K562 (cell line): ENCODE results near the gene RALA. TPM values are rescaled to one million over a fixed set of nuclear protein-coding genes. Genes with fewer than 3 reads are reported as not detected.

Source experiments
- ATAC-seq: fragments of 200-7000 bp; cut with Tn5 transposase; 3 replicates; pipeline ENCODE4 v1.9.1; 2020; ENCODE audit warnings: moderate library complexity
- BruUV-seq: library from RNA; stranded (reverse); fragments of 400-500 nt; replicated peaks from 2 replicates; lab custom pipeline; 2021; lab: Mats Ljungman, UMichigan
- CTCF ChIA-PET: fragments of 300-600 bp; formaldehyde crosslinking; extraction: SDS; loops from one replicate; lab custom pipeline; 2021; ENCODE audit warnings: low intra/inter-chr PET ratio; lab: Yijun Ruan, JAX
- POLR2A ChIA-PET: fragments of 300-600, 350-650 bp; sonication (Branson Sonifier 250); formaldehyde crosslinking; extraction: SDS; loops from one replicate; lab custom pipeline; 2021; ENCODE audit warnings: antibody characterized with exemption, inconsistent platforms; lab: Yijun Ruan, JAX
- DNase-seq, 4 experiments: peaks; one replicate each; pipeline versions ENCODE4 v3.0.0 to v3.0.0-alpha.2; 2011 to 2018; ENCODE audit warnings: low spot score in 3 of 4, mixed read lengths in 3 of 4; ENCODE audit errors: extremely low read depth in 1 of 4
- FAIRE-seq: peaks from 2 replicates; lab custom pipeline; 2011; peaks lifted over from hg19 to GRCh38; lab: Jason Lieb, UNC
- H2AFZ ChIP-seq: 2 replicates; pipeline ENCODE4 v1.6.0; 2011; ENCODE audit warnings: low read depth, low read length, control low read depth, inconsistent platforms
- H3K27ac ChIP-seq: fragments of 200-600 bp; 3 replicates; pipeline ENCODE4 v1.8.0; 2011; ENCODE audit warnings: low read depth, mild to moderate bottlenecking, control low read depth, inconsistent platforms, low read length, moderate library complexity, mixed read lengths; ENCODE audit errors: extremely low read depth
- H3K27me3 ChIP-seq, 2 experiments: fragments of 300-600 bp in 1 of 2; 2 replicates in 1 of 2; 3 replicates in 1 of 2; pipeline versions ENCODE4 v1.6.0 to v1.8.0; 2011; ENCODE audit warnings: inconsistent platforms in 2 of 2, low read length in 2 of 2, mild to moderate bottlenecking in 1 of 2, mixed read lengths in 1 of 2, moderate library complexity in 1 of 2; ENCODE audit not compliant: control insufficient read depth in 2 of 2, insufficient read depth in 2 of 2
- H3K36me3 ChIP-seq: fragments of 300-600 bp; 3 replicates; pipeline ENCODE4 v1.8.0; 2011; ENCODE audit warnings: mild to moderate bottlenecking, low read length, inconsistent platforms; ENCODE audit not compliant: control insufficient read depth, insufficient read depth
- H3K4me1 ChIP-seq, 2 experiments: fragments of 200-600 bp in 1 of 2; replicated peaks in 1 of 2; 2 replicates in 1 of 2; 3 replicates in 1 of 2; pipeline versions ENCODE4 v1.5.1 to v1.8.0; 2011; ENCODE audit warnings: inconsistent platforms in 2 of 2, low read length in 2 of 2, mild to moderate bottlenecking in 1 of 2, mixed read lengths in 1 of 2, moderate library complexity in 1 of 2; ENCODE audit not compliant: control insufficient read depth in 2 of 2, insufficient read depth in 2 of 2
- H3K4me2 ChIP-seq: 2 replicates; pipeline ENCODE4 v1.6.1; 2011; ENCODE audit warnings: low read length, control low read depth, inconsistent platforms, mixed read lengths; ENCODE audit not compliant: insufficient read depth
- H3K4me3 ChIP-seq: fragments of 200-600 bp; sonication (generic), shearing (Covaris generic); 2 replicates; pipeline ENCODE4 v1.5.1; 2016; ENCODE audit warnings: control low read depth, inconsistent platforms
- H3K79me2 ChIP-seq: fragments of 200-600 bp; 3 replicates; pipeline ENCODE4 v1.8.0; 2011; ENCODE audit warnings: low read length, inconsistent platforms; ENCODE audit not compliant: control insufficient read depth, insufficient read depth
- H3K9ac ChIP-seq, 2 experiments: 2 replicates each; pipeline versions ENCODE4 v1.6.0 to v1.6.1; 2011; ENCODE audit warnings: low read depth in 2 of 2, low read length in 2 of 2, control low read depth in 1 of 2, inconsistent platforms in 1 of 2, mild to moderate bottlenecking in 1 of 2, mixed read lengths in 1 of 2; ENCODE audit not compliant: insufficient read depth in 1 of 2
- H3K9me1 ChIP-seq: one replicate; pipeline ENCODE4 v1.6.0; 2011; ENCODE audit warnings: inconsistent platforms, mild to moderate bottlenecking, low read length, moderate library complexity; ENCODE audit not compliant: control insufficient read depth, insufficient read depth
- H3K9me3 ChIP-seq: replicated peaks from 2 replicates; pipeline ENCODE4 v1.5.1; 2011; ENCODE audit warnings: low read depth, low read length, inconsistent platforms; ENCODE audit not compliant: control insufficient read depth, insufficient read depth
- H4K20me1 ChIP-seq: replicated peaks from 2 replicates; pipeline ENCODE4 v1.6.1; 2011; ENCODE audit warnings: low read length, inconsistent platforms, mixed read lengths; ENCODE audit not compliant: control insufficient read depth, insufficient read depth
- ARHGAP35 ChIP-seq: fragments of 450-650 bp; IDR thresholded peaks from 2 replicates; pipeline ENCODE4 v1.6.1; 2018; ENCODE audit not compliant: partially characterized antibody
- EP400 ChIP-seq: fragments of 450-650 bp; IDR thresholded peaks from 2 replicates; pipeline ENCODE4 v1.6.1; 2017; ENCODE audit warnings: antibody characterized with exemption, mild to moderate bottlenecking, moderate library complexity
- FOXK1 ChIP-seq: sonication (generic); formaldehyde crosslinking; IDR thresholded peaks from 2 replicates; pipeline ENCODE4 v1.8.0; 2022; ENCODE audit warnings: missing genetic modification reagents, mild to moderate bottlenecking, borderline replicate concordance
- HDAC1 ChIP-seq, 2 experiments: fragments of 450-650 bp; IDR thresholded peaks; 2 replicates each; pipeline ENCODE4 v1.6.1; 2016 to 2017; ENCODE audit warnings: inconsistent platforms in 1 of 2, mild to moderate bottlenecking in 1 of 2, moderate library complexity in 1 of 2
- MAFK ChIP-seq: IDR thresholded peaks from 2 replicates; pipeline ENCODE4 v1.6.1; 2011; ENCODE audit warnings: low read length, improper control_type of control experiment
- MED1 ChIP-seq: sonication (generic); formaldehyde crosslinking; IDR thresholded peaks from 2 replicates; pipeline ENCODE4 v1.8.1; 2023; ENCODE audit warnings: missing genetic modification reagents, borderline replicate concordance
- PRMT5 ChIP-seq: sonication (generic); formaldehyde crosslinking; IDR thresholded peaks from 2 replicates; pipeline ENCODE4 v1.5.0; 2020; ENCODE audit warnings: missing genetic modification reagents
- ZNF143 ChIP-seq: sonication (generic); formaldehyde crosslinking; IDR thresholded peaks from 2 replicates; pipeline ENCODE4 v1.9.0; 2022; ENCODE audit warnings: mild to moderate bottlenecking, missing genetic modification reagents
- ZNF184 ChIP-seq: sonication (generic); formaldehyde crosslinking; IDR thresholded peaks from 2 replicates; pipeline ENCODE4 v1.5.0; 2020; ENCODE audit warnings: missing genetic modification reagents
- ZNF263 ChIP-seq: sonication (generic); formaldehyde crosslinking; IDR thresholded peaks from 2 replicates; pipeline ENCODE4 v1.8.0; 2022; ENCODE audit warnings: mild to moderate bottlenecking, missing genetic modification reagents, borderline replicate concordance
- ZNF316 ChIP-seq: fragments of 450-650 bp; IDR thresholded peaks from 2 replicates; pipeline ENCODE4 v1.6.1; 2016
- WGBS: fragments of 100-300 bp; shearing (Covaris generic); methylation state at CpG from one replicate; pipeline ENCODE4 v1.1.6; 2016; ENCODE audit warnings: low coverage, mixed read lengths; ENCODE audit not compliant: insufficient coverage; ENCODE audit errors: missing lambda C conversion rate; 5-methylcytosine and 5-hydroxymethylcytosine counted together
- in situ Hi-C: fragments of 300-500 bp; cut with MboI; formaldehyde crosslinking; loops from 4 replicates; pipeline ENCODE4 v1.15.0; 2018; ENCODE audit warnings: inconsistent platforms, mixed read lengths
- intact Hi-C: fragments of 100-400 bp; cut with micrococcal nuclease; formaldehyde crosslinking; loops from 2 replicates; pipeline ENCODE4 v1.14.2; 2022
- polyA plus RNA-seq, 8 experiments: library from polyadenylated mRNA; depleted of rRNA in 4 of 8; stranded (reverse) in 5 of 8; unstranded in 3 of 8; fragments of >200 nt; fragmentation: Nextera tagmentation in 2 of 8; fragmentation: Illumina TruSeq in 1 of 8; extraction: Ambion mirVana in 2 of 8; extraction: Trizol in 1 of 8; gene quantifications; 2 replicates each; pipeline versions ENCODE4 v1.2.1 to v1.2.3, GENCODE V29; 2011 to 2014; ENCODE audit warnings: inconsistent platforms in 1 of 8, missing spikeins in 1 of 8
- total RNA-seq, 7 experiments: library from RNA; depleted of rRNA in 6 of 7; stranded (reverse); fragments of >200 nt in 6 of 7; fragmentation: Illumina TruSeq in 2 of 7; extraction: Trizol in 2 of 7; gene quantifications; 2 replicates each; pipeline versions ENCODE4 v1.2.1 to v1.2.3, GENCODE V29; 2011 to 2021; ENCODE audit warnings: low replicate concordance in 1 of 7

RALA gene
- total and polyA plus RNA-seq, 9 of the 15 experiments (the other 6 are each of a cell fraction or from before 2014, with no cell fraction given) = 7.2 to 28.0 (median 25.7) TPM

- TF ChIP-seq EP400 = peak; percentile 76
- no peak for TF ChIP-seq MED1 (CRISPR knock-in tag)
Measured at GRCh38 chr7:39732837-39733804, 109.7 kb downstream of the RALA start (continued).

- intact Hi-C loops = no loop called here
- DNase-seq = no peak
- peak overlapping the region; percentile 4; the same call in 1 of the 3 replicates for H3K27ac ChIP-seq
- H3K27me3 ChIP-seq = no peaks in the 10 kb centered on the region
- H3K36me3 ChIP-seq = no peaks in the 10 kb centered on the region
- peak overlapping the region; percentile 71 for H3K4me2 ChIP-seq
- no peak for TF ChIP-seq ZNF184 (CRISPR knock-in tag)
- no peak for TF ChIP-seq HDAC1 (IDR thresholded peaks at IDR 0.05)
- no peak for TF ChIP-seq ZNF143 (CRISPR knock-in tag)
- no peak for TF ChIP-seq ARHGAP35
- TF ChIP-seq ZNF316 = peak; percentile 63; the same call in 1 of the 2 replicates
- TF ChIP-seq PRMT5 (CRISPR knock-in tag) = no peak
- no peak for TF ChIP-seq FOXK1 (CRISPR knock-in tag)
- TF ChIP-seq ZNF263 (CRISPR knock-in tag) = no peak
- TF ChIP-seq MAFK = 0 out of 2 replicates have a peak, but pooled peaks have one; percentile 4
- TF ChIP-seq, all 486 proteins: peak for 2
- H3K79me2 ChIP-seq = no peaks in the 10 kb centered on the region
- peak overlapping the region; percentile 40 for H3K4me3 ChIP-seq
- POLR2A ChIA-PET = interaction anchor here (0.9 to 1.7 kb wide), 4 partner anchors 8 to 151 kb away, joined by 4 read pairs; no protein-coding TSS in a partner anchor
- H4K20me1 ChIP-seq = no peaks in the 10 kb centered on the region; the same call in 1 of the 2 replicates
- in situ Hi-C loops = no loop called here
- peak overlapping the region; percentile 88 for H2AFZ ChIP-seq
- TSS peak; percentile 72 for BruUV-seq
- H3K9ac ChIP-seq = peak overlapping the region; percentile 38 to 92; a peak in 3 of 4 replicates
- no peaks in the 10 kb centered on the region for H3K9me1 ChIP-seq
- no peak for ATAC-seq
- 41% methylated on average over 8 of the region's 8 CpGs for WGBS
- H3K4me1 ChIP-seq = peaks cover 12 to 14% of the 10 kb centered on the region in 2 experiments; a peak in 3 of 5 replicates
- FAIRE-seq = no peak
- no peaks in the 10 kb centered on the region for H3K9me3 ChIP-seq
- CTCF ChIA-PET = no interaction called here
Measured at GRCh38 chr7:39733881-39734632, 110.7 kb downstream of the RALA start.
